ENCODE results near the gene SCO2. TPM values are rescaled to one million over a fixed set of nuclear protein-coding genes. Genes with fewer than 3 reads are reported as not detected.

The SCO2 gene
- total and polyA plus RNA-seq, 2 experiments from 2014 or later = 2.0 to 11.2 TPM

DNA sequence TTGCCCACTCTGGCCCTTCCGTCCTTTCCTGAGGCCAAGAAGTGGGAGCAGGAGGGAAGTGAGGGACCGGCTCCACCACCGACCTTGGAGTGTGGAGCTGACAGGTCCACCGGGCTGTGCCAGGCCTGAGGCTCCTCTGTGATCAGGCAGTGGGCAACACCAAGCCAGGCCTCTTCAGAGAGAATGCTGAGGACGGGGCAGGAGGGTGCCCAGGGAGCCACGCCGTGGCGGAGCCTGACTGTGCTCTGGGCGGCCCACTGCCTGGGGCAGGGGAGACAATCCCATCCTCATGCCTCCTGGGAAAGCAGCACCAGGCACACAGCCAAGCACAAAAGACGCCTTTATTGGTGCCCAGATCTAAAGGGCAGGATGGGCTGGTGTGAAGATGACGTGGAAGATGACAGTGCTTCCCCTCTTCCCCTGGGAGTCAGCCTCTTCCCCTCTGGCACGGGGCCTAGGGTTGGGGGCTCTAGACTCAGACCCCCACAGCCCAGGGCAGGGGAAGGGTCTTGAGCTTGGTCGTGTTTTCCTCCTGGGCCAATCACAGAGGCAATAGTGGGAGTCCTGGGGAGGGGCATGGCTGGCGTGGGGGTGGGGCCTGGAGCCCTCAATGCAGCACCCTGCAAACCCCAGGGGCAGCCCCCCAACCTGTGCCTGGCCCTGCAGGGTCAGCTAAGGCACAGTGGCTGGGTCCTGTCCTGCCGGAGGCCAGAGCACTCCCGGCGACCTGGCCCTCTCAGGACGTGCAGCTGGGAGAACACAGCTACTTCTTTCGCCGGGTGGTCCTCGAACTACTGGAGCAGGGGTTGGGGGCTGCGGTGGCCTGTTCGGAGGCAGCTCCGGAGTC is 22.5 kb downstream of the SCO2 start:
- Histone ChIP-seq H3K9me2 (replicated peaks; ENCODE audit: insufficient read depth) (no peaks in the 10 kb centered on the region), H3K27me3 (no peaks in the 10 kb centered on the region), H3K27ac (no peak overlapping the region), H3K4me1 (ENCODE audit: insufficient read depth) (peaks cover 6% of the 10 kb centered on the region), H2AFZ (no peak overlapping the region), H3K79me2 (peaks cover 15% of the 10 kb centered on the region), H4K20me1 (ENCODE audit: insufficient read depth, poor library complexity, severe bottlenecking) (no peaks in the 10 kb centered on the region), H3K36me3 (replicated peaks; ENCODE audit: insufficient read depth, low read depth) (no peaks in the 10 kb centered on the region), H3K4me2 (no peak overlapping the region), H3K4me3 (no peak overlapping the region), H3K9me3 (ENCODE audit: low read depth) (no peaks in the 10 kb centered on the region)
- TF ChIP-seq, protein P1, sequence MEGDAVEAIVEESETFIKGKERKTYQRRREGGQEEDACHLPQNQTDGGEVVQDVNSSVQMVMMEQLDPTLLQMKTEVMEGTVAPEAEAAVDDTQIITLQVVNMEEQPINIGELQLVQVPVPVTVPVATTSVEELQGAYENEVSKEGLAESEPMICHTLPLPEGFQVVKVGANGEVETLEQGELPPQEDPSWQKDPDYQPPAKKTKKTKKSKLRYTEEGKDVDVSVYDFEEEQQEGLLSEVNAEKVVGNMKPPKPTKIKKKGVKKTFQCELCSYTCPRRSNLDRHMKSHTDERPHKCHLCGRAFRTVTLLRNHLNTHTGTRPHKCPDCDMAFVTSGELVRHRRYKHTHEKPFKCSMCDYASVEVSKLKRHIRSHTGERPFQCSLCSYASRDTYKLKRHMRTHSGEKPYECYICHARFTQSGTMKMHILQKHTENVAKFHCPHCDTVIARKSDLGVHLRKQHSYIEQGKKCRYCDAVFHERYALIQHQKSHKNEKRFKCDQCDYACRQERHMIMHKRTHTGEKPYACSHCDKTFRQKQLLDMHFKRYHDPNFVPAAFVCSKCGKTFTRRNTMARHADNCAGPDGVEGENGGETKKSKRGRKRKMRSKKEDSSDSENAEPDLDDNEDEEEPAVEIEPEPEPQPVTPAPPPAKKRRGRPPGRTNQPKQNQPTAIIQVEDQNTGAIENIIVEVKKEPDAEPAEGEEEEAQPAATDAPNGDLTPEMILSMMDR (IDR thresholded peaks at IDR 0.05; ENCODE audit: poor library complexity) = no peak
- TF ChIP-seq EZH2 (IDR thresholded peaks at IDR 0.05; ENCODE audit: borderline replicate concordance) (no peak), EZH2phosphoT487 (IDR thresholded peaks at IDR 0.05; ENCODE audit: low read depth, severe bottlenecking, unreplicated experiment) (no peak)
- 97% methylated on average over 24 of the region's 24 CpGs for WGBS (ENCODE audit: low lambda C conversion rate, missing lambda C conversion rate)
- DNase-seq (ENCODE audit: low spot score) = peak; percentile 3

DNA sequence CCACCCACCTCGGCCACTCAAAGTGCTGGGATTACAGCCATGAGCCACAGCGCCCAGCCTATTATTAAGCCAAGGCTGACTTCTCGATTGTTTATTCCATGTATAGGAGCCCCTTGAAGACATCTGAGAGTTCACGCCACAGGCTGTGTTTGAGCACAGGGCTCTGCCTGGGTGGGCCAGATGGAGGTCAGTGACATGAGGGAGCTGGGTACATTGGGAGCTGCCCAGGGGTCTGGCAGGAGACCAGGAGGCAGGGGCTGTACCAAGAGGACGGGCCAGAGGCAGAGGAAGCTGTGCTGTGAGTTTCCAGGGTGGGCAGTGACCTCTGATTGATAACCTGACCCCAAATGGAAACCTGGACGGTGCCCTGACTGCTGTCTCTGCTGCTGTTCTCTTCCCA is 23.3 kb downstream of the SCO2 start:
- Histone ChIP-seq H2AFZ (no peak overlapping the region), H3K4me1 (ENCODE audit: insufficient read depth) (peaks cover 8% of the 10 kb centered on the region), H3K27me3 (no peaks in the 10 kb centered on the region), H3K9me2 (replicated peaks; ENCODE audit: insufficient read depth) (no peaks in the 10 kb centered on the region), H4K20me1 (ENCODE audit: insufficient read depth, poor library complexity, severe bottlenecking) (no peaks in the 10 kb centered on the region), H3K4me2 (no peak overlapping the region), H3K27ac (no peak overlapping the region), H3K9me3 (ENCODE audit: low read depth) (no peaks in the 10 kb centered on the region), H3K36me3 (replicated peaks; ENCODE audit: insufficient read depth, low read depth) (no peaks in the 10 kb centered on the region), H3K4me3 (no peak overlapping the region), H3K79me2 (peaks cover 12% of the 10 kb centered on the region)
- DNase-seq (ENCODE audit: low spot score) = no peak
- WGBS (ENCODE audit: low lambda C conversion rate, missing lambda C conversion rate) = 96% methylated on average over 6 of the region's 6 CpGs
- TF ChIP-seq EZH2 (IDR thresholded peaks at IDR 0.05; ENCODE audit: borderline replicate concordance) (no peak), EZH2phosphoT487 (IDR thresholded peaks at IDR 0.05; ENCODE audit: low read depth, severe bottlenecking, unreplicated experiment) (no peak)
- TF ChIP-seq, protein P1 (IDR thresholded peaks at IDR 0.05; ENCODE audit: poor library complexity) = no peak

DNA sequence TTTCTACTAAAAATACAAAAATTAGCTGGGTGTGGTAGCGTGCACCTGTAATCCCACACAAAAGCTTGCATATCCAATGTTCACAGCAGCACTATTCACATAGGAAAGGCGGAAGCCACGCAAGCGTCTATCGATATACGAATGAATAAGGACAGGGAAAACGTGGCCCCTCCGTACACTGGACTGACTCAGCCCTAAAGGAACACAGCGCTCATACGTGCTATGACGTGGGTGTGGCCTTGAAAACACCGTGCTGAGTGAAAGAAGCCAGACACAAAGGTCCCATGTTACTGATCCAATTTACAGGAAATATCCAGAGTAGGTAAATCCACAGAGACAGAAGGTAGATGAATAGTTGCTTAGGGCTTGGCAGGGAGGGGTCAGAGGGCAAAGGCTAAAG is 24.9 kb downstream of the SCO2 start:
- no peak overlapping the region for H3K4me2 ChIP-seq
- H3K79me2 ChIP-seq = no peaks in the 10 kb centered on the region
- no peak overlapping the region for H3K4me3 ChIP-seq
- no peaks in the 10 kb centered on the region for H4K20me1 ChIP-seq (ENCODE audit: insufficient read depth, poor library complexity, severe bottlenecking)
- peaks cover 4% of the 10 kb centered on the region for H3K4me1 ChIP-seq (ENCODE audit: insufficient read depth)
- H3K27ac ChIP-seq = no peak overlapping the region
- H3K36me3 ChIP-seq (replicated peaks; ENCODE audit: insufficient read depth, low read depth) = no peaks in the 10 kb centered on the region
- no peaks in the 10 kb centered on the region for H3K9me3 ChIP-seq (ENCODE audit: low read depth)
- no peaks in the 10 kb centered on the region for H3K9me2 ChIP-seq (replicated peaks; ENCODE audit: insufficient read depth)
- H3K27me3 ChIP-seq = no peaks in the 10 kb centered on the region
- WGBS (ENCODE audit: low lambda C conversion rate, missing lambda C conversion rate) = 95% methylated on average over 12 of the region's 12 CpGs
- no peak overlapping the region for H2AFZ ChIP-seq
- TF ChIP-seq, protein P1 (IDR thresholded peaks at IDR 0.05; ENCODE audit: poor library complexity) = no peak
- TF ChIP-seq EZH2phosphoT487 (IDR thresholded peaks at IDR 0.05; ENCODE audit: low read depth, severe bottlenecking, unreplicated experiment) (no peak), EZH2 (IDR thresholded peaks at IDR 0.05; ENCODE audit: borderline replicate concordance) (no peak)
- peak; percentile 5 for DNase-seq (ENCODE audit: low spot score)
